Measurements from ENCODE around the gene AP4E1.

The AP4E1 gene

GRCh38 chr15:51046799-51047449, 138.4 kb downstream of the AP4E1 start:
- TF ChIP-seq, protein P1, sequence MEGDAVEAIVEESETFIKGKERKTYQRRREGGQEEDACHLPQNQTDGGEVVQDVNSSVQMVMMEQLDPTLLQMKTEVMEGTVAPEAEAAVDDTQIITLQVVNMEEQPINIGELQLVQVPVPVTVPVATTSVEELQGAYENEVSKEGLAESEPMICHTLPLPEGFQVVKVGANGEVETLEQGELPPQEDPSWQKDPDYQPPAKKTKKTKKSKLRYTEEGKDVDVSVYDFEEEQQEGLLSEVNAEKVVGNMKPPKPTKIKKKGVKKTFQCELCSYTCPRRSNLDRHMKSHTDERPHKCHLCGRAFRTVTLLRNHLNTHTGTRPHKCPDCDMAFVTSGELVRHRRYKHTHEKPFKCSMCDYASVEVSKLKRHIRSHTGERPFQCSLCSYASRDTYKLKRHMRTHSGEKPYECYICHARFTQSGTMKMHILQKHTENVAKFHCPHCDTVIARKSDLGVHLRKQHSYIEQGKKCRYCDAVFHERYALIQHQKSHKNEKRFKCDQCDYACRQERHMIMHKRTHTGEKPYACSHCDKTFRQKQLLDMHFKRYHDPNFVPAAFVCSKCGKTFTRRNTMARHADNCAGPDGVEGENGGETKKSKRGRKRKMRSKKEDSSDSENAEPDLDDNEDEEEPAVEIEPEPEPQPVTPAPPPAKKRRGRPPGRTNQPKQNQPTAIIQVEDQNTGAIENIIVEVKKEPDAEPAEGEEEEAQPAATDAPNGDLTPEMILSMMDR (IDR thresholded peaks at IDR 0.05; ENCODE audit: insufficient read depth, low read length, poor library complexity, severe bottlenecking) = no peak
- DNase-seq (ENCODE audit: extremely low read depth, insufficient read length) = no peak
- no peak overlapping the region for H3K4me3 ChIP-seq (replicated peaks; ENCODE audit: low read depth, low read length)

DNA sequence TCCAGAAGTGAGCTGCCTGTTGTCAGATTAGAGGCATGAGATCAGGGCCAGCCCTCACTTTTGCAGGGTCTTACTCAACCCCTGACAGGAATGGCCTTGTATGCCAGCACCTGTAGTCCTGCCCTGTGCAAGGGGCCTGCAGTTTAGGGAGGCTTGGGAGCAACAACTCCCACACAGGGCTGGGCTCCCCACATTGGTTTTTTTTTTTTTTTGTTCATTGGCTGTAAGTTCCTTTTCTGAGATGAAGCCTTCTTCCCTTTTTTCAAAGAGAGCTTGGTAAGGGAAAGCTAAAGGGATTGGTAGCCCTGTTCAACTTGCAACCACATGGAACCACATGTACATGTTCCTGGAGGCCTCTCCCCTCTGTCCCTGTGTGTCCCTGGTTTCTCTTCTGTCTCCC, 139.8 kb downstream of the AP4E1 start:
- TF ChIP-seq, protein P1 (IDR thresholded peaks at IDR 0.05; ENCODE audit: insufficient read depth, low read length, poor library complexity, severe bottlenecking) = no peak
- H3K27me3 ChIP-seq (replicated peaks; ENCODE audit: control insufficient read depth, insufficient read depth, low read length) = no peaks in the 10 kb centered on the region
- no peak for DNase-seq (ENCODE audit: extremely low read depth, insufficient read length)
- H3K36me3 ChIP-seq (ENCODE audit: control insufficient read depth, insufficient read depth, low read length) = no peaks in the 10 kb centered on the region
- H3K4me3 ChIP-seq (replicated peaks; ENCODE audit: low read depth, low read length) = no peak overlapping the region

More at GRCh38 chr15:51046799-51047449, 138.4 kb downstream of the AP4E1 start:
- no peaks in the 10 kb centered on the region for H3K36me3 ChIP-seq (ENCODE audit: control insufficient read depth, insufficient read depth, low read length)
- H3K27me3 ChIP-seq (replicated peaks; ENCODE audit: control insufficient read depth, insufficient read depth, low read length) = no peaks in the 10 kb centered on the region

DNA sequence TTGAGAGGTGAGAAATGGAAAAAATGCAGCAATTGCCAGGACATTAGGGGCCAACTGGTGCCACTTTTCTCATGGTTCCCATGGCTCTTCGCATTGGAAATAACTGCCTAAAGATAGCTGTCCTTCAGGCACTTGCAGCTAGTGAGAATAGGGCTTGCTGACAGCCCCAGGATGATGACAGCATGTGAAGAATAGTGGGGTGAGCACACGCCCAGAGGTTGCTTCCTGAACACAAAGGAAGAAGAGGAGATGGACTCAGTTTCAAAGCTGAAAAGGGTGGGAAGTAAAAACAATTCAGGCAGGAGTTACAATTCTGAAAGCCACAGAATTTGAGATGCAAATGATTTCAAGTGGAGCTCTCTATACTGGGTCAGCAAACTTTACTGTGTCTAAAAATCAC, 140.6 kb downstream of the AP4E1 start:
- no peak for DNase-seq (ENCODE audit: extremely low read depth, insufficient read length)
- no peaks in the 10 kb centered on the region for H3K27me3 ChIP-seq (replicated peaks; ENCODE audit: control insufficient read depth, insufficient read depth, low read length)
- no peak overlapping the region for H3K4me3 ChIP-seq (replicated peaks; ENCODE audit: low read depth, low read length)
- no peaks in the 10 kb centered on the region for H3K36me3 ChIP-seq (ENCODE audit: control insufficient read depth, insufficient read depth, low read length)
- TF ChIP-seq, protein P1 (IDR thresholded peaks at IDR 0.05; ENCODE audit: insufficient read depth, low read length, poor library complexity, severe bottlenecking) = no peak

DNA sequence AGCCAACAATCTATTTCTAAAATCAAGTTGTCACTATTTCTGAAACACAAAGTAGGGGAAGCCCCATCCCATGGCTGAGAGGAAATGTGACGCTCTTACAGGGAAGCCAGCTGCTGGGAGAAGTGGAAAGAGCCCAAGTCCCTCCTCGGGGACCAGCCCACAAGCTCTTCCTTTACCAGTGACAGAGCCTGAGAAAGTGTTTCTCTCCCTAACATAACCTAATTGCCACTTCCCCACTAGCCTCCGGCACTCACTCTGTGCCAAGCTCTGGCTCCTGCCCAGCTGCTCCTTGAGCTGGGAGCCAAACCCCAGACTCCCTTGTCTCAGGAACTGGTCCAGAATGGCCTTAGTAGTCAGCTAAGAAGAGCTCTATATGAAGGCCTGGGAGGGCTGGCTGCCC, 143.3 kb downstream of the AP4E1 start:
- peaks cover 2% of the 10 kb centered on the region for H3K27me3 ChIP-seq (replicated peaks; ENCODE audit: control insufficient read depth, insufficient read depth, low read length)
- TF ChIP-seq, protein P1 (IDR thresholded peaks at IDR 0.05; ENCODE audit: insufficient read depth, low read length, poor library complexity, severe bottlenecking) = no peak
- H3K36me3 ChIP-seq (ENCODE audit: control insufficient read depth, insufficient read depth, low read length) = no peaks in the 10 kb centered on the region
- DNase-seq (ENCODE audit: extremely low read depth, insufficient read length) = no peak
- H3K4me3 ChIP-seq (replicated peaks; ENCODE audit: low read depth, low read length) = no peak overlapping the region

DNA sequence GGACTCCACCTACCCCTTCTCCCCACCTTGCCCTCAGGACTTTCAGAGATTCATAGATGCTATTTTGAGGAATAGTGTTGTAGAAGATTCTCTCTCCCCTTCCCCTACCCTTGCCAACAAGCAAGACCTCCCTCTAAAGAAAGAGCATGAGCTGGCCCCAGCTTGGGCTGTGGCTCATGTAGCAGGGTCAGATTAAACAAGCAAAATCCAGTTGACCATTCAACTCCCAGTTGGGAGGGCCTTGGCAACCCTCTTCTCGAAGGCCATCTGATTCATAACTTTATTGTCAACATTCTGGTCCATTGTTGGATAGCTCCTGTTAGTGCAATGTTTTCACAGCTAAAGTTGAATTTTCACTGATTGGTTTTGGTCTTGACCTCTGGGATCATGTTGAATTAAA, 145.1 kb downstream of the AP4E1 start:
- Histone ChIP-seq H3K27me3 (replicated peaks; ENCODE audit: control insufficient read depth, insufficient read depth, low read length) (peaks cover 2% of the 10 kb centered on the region), H3K4me3 (replicated peaks; ENCODE audit: low read depth, low read length) (no peak overlapping the region), H3K36me3 (ENCODE audit: control insufficient read depth, insufficient read depth, low read length) (no peaks in the 10 kb centered on the region)
- TF ChIP-seq, protein P1 (IDR thresholded peaks at IDR 0.05; ENCODE audit: insufficient read depth, low read length, poor library complexity, severe bottlenecking) = no peak
- DNase-seq (ENCODE audit: extremely low read depth, insufficient read length) = no peak

GRCh38 chr15:51054535-51054934, 146.1 kb downstream of the AP4E1 start:
- TF ChIP-seq, protein P1 (IDR thresholded peaks at IDR 0.05; ENCODE audit: insufficient read depth, low read length, poor library complexity, severe bottlenecking) = no peak
- Histone ChIP-seq H3K27me3 (replicated peaks; ENCODE audit: control insufficient read depth, insufficient read depth, low read length) (peaks cover 2% of the 10 kb centered on the region), H3K4me3 (replicated peaks; ENCODE audit: low read depth, low read length) (no peak overlapping the region), H3K36me3 (ENCODE audit: control insufficient read depth, insufficient read depth, low read length) (no peaks in the 10 kb centered on the region)
- DNase-seq (ENCODE audit: extremely low read depth, insufficient read length) = no peak

Data from GM06990 (cell line).